Peyer's patch (tissue), 4 donors: ENCODE measurements around the gene NPLOC4. TPM values are rescaled to one million over a fixed set of nuclear protein-coding genes. Genes with fewer than 3 reads are reported as not detected.

Experiments
- DNase-seq, 3 donors: peaks; one replicate each; pipeline ENCODE4 v3.0.0-alpha.2; 2017 to 2019
- H3K27ac ChIP-seq, 4 donors: fragments of 200-600 bp; sonication (generic); one replicate each; pipeline ENCODE4 v1.5.1; 2016 to 2019
- H3K27me3 ChIP-seq, 2 donors: fragments of 200-600 bp; sonication (generic); one replicate each; pipeline ENCODE4 v1.5.1; 2019
- H3K36me3 ChIP-seq, 3 donors: fragments of 200-600 bp; sonication (generic); one replicate each; pipeline ENCODE4 v1.5.1; 2016 to 2019
- H3K4me1 ChIP-seq, 4 donors: fragments of 200-600 bp; sonication (generic); one replicate each; pipeline ENCODE4 v1.5.1; 2016 to 2019
- H3K4me3 ChIP-seq, 4 donors: fragments of 200-600 bp; sonication (generic); 1 replicate in 3 of 4; 2 replicates in 1 of 4; pipeline ENCODE4 v1.5.1; 2016 to 2019; ENCODE audit warnings: mild to moderate bottlenecking in 1 of 4
- H3K9me3 ChIP-seq, 4 donors: fragments of 200-600 bp; sonication (generic); one replicate each; pipeline ENCODE4 v1.5.1; 2016 to 2019; ENCODE audit warnings: mild to moderate bottlenecking in 1 of 4
- POLR2A ChIP-seq, 2 donors: fragments of 450-650 bp; IDR thresholded peaks; one replicate each; pipeline ENCODE4 v1.5.1; 2017; ENCODE audit warnings: antibody characterized with exemption in 2 of 2, mild to moderate bottlenecking in 2 of 2, moderate library complexity in 2 of 2
- total RNA-seq, 4 donors: library from RNA; depleted of rRNA; stranded (reverse); fragments of >200 nt; gene quantifications; one replicate each; pipeline ENCODE4 v1.1.0, GENCODE V29; 2016
- TF ChIP-seq, protein P1 (sequence below), 6 experiments: fragments of 450-650 bp in 4 of 6; fragments of 200-600 bp in 2 of 6; sonication (generic) in 1 of 6; IDR thresholded peaks; one replicate each; pipeline ENCODE4 v1.5.1; 2017 to 2019; ENCODE audit warnings: antibody characterized with exemption in 6 of 6, mild to moderate bottlenecking in 3 of 6, moderate library complexity in 1 of 6

NPLOC4 gene
- total RNA-seq, 4 donors from 2014 or later = 77.2 to 911 (median 122) TPM

DNA sequence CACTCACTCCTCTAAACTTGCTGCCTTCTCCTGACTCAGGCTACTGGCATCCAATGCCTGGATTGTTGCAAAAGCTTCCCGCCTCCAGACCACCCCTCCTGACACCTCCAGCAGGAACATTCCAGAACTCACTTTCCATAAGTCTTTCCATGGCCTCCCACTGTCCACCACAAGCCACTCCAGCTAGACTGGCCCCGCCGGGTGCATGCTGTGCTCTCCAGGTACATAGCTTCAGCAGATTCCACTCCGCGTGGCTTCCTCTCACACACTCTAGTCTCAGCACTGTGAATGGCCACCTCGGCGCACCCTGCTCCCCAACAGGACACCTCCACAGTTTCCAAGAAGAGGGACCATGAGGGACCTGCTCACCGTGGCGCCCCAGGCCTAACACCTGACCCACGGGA, 58.9 kb downstream of the NPLOC4 start:
- no peak for TF ChIP-seq POLR2A (IDR thresholded peaks at IDR 0.05)
- TF ChIP-seq, protein P1, sequence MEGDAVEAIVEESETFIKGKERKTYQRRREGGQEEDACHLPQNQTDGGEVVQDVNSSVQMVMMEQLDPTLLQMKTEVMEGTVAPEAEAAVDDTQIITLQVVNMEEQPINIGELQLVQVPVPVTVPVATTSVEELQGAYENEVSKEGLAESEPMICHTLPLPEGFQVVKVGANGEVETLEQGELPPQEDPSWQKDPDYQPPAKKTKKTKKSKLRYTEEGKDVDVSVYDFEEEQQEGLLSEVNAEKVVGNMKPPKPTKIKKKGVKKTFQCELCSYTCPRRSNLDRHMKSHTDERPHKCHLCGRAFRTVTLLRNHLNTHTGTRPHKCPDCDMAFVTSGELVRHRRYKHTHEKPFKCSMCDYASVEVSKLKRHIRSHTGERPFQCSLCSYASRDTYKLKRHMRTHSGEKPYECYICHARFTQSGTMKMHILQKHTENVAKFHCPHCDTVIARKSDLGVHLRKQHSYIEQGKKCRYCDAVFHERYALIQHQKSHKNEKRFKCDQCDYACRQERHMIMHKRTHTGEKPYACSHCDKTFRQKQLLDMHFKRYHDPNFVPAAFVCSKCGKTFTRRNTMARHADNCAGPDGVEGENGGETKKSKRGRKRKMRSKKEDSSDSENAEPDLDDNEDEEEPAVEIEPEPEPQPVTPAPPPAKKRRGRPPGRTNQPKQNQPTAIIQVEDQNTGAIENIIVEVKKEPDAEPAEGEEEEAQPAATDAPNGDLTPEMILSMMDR (IDR thresholded peaks at IDR 0.05) = no peak
- no peaks in the 10 kb centered on the region for H3K9me3 ChIP-seq
- H3K36me3 ChIP-seq = peaks cover 0 to 63% (median 0%) of the 10 kb centered on the region in 3 donors
- H3K4me1 ChIP-seq = no peaks in the 10 kb centered on the region
- H3K27me3 ChIP-seq = no peaks in the 10 kb centered on the region
- H3K4me3 ChIP-seq = no peak overlapping the region
- no peak overlapping the region for H3K27ac ChIP-seq
- no peak for DNase-seq

DNA sequence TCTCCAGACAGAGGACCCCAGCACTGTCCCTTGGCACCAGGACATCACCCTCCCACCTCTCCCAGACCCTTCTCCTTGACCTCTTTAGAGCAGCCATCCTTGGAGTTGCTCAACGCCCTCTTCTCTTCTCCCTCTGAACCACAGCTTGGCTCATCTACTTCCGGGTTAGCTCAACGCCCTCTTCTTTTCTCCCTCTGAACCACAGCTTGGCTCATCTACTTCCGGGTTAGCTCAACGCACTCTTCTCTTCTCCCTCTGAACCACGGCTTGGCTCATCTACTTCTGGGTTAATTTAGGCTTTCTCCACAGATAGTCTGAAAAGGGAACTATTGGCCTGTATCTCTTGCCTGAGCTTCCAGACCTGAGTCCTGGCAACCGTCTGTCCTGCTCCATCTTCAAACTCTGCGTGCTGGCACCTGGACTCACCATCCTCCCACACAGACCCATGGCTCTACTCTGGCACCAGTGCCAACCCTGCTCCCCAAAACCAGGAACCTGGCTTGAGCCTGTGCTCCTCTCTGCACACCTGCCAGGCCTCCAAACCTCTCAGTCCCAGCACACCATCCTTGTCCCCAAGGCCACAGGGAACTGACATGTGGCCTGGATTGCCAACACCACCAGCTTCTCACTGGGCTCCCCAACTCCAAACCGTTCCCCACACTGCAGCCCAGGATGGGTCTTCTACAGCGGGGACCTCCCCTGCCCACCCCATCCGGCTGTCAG, 59.5 kb downstream of the NPLOC4 start:
- no peak for DNase-seq
- Histone ChIP-seq H3K9me3 (no peaks in the 10 kb centered on the region), H3K4me1 (no peaks in the 10 kb centered on the region), H3K27ac (no peak overlapping the region), H3K27me3 (no peaks in the 10 kb centered on the region), H3K4me3 (no peak overlapping the region), H3K36me3 (peaks cover 0 to 61% (median 0%) of the 10 kb centered on the region in 3 donors)
- TF ChIP-seq, protein P1 (IDR thresholded peaks at IDR 0.05) = no peak
- TF ChIP-seq POLR2A (IDR thresholded peaks at IDR 0.05) = no peak

DNA sequence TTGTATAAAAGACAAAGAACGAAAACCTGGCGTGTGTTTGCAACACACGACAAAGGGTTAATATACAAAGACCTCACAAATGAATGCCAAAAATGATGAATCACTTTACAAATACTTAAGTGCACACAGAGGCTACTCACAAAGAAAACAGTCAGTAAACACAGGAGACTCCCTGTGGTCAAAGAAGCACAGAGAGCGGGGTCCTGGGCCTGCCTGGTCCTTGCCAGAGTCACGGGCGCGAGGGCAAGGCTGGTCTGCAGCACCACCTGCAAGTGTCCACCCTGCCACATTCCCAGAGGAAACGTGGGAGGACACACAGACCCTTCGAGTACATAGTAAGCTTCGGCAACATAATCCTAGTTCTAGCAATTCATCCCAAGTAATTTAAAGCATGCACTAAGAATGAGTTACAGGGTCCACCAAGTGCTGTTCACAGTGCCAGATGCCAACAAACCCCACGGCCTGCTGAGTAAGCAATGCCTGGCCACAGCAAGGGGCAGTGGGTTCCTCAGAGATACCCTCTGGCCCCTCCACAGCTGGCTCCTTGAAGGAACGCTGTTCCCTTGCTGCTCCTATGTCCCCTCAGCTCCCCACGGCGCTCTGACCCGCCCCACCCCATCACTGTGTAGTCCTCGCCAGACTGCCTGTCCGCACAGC, 60.2 kb downstream of the NPLOC4 start:
- TF ChIP-seq POLR2A (IDR thresholded peaks at IDR 0.05) = no peak
- TF ChIP-seq, protein P1 (IDR thresholded peaks at IDR 0.05) = no peak
- no peaks in the 10 kb centered on the region for H3K9me3 ChIP-seq
- no peak for DNase-seq
- H3K36me3 ChIP-seq = peaks cover 0 to 62% (median 0%) of the 10 kb centered on the region in 3 donors
- H3K27me3 ChIP-seq = no peaks in the 10 kb centered on the region
- no peaks in the 10 kb centered on the region for H3K4me1 ChIP-seq
- no peak overlapping the region for H3K27ac ChIP-seq
- no peak overlapping the region for H3K4me3 ChIP-seq

DNA sequence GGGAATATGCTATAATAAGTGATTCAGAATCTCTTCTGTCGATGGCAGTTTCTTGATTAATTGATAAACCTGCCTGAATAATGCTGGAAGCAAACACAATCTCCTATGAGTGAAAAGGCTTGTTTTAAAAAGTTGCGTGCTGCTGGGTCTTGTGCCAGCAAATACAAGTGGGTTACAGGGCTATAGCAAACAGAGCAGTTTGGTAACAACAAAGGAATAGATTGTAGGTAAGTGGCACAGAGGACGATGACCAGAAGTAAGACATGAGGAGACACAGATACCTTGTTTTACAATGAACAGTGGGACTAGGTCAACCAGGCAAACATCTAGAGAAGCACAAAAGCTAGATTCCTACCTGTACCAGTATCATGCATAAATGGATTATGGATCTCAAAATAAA, 61.1 kb downstream of the NPLOC4 start:
- Histone ChIP-seq H3K9me3 (no peaks in the 10 kb centered on the region), H3K36me3 (peaks cover 0 to 66% (median 0%) of the 10 kb centered on the region in 3 donors), H3K27ac (no peak overlapping the region), H3K4me3 (no peak overlapping the region), H3K27me3 (no peaks in the 10 kb centered on the region), H3K4me1 (no peaks in the 10 kb centered on the region)
- DNase-seq = no peak
- TF ChIP-seq, protein P1 (IDR thresholded peaks at IDR 0.05) = no peak
- TF ChIP-seq POLR2A (IDR thresholded peaks at IDR 0.05) = no peak

DNA sequence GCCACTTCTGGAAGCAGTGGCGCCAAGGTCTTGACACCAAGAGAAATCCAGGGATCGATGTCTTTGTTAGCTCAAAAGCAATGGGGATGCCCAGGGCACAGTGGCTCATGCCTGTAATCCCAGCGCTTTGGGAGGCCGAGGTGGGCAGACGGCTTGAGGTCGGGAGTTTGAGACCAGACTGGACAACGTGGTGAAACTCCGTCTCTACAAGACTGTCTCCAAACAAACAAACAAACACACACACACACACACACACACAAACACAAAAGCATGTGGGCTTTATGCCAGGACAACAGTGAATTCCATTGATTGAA, 62.3 kb downstream of the NPLOC4 start:
- H3K9me3 ChIP-seq = no peaks in the 10 kb centered on the region
- H3K4me3 ChIP-seq = no peak overlapping the region
- TF ChIP-seq, protein P1 (IDR thresholded peaks at IDR 0.05) = no peak
- no peak for TF ChIP-seq POLR2A (IDR thresholded peaks at IDR 0.05)
- H3K27me3 ChIP-seq = no peaks in the 10 kb centered on the region
- no peak overlapping the region for H3K27ac ChIP-seq
- no peaks in the 10 kb centered on the region for H3K4me1 ChIP-seq
- peaks cover 0 to 77% (median 0%) of the 10 kb centered on the region in 3 donors for H3K36me3 ChIP-seq
- DNase-seq = no peak
